Activated CD8-positive, alpha-beta T cell treated with anti-CD3 and anti-CD28 coated beads for 36 hours (primary cell): ENCODE measurements around the gene ZNF391. TPM values are rescaled to one million over a fixed set of nuclear protein-coding genes. Genes with fewer than 3 reads are reported as not detected.
"Not testable (repeated sequence)": the region's sequence is repeated elsewhere in the genome, so short reads cannot be mapped to it uniquely, and the experiment has no call there.

Experiments
- ATAC-seq: fragments of 200-7000 bp; cut with Tn5 transposase; one replicate; pipeline ENCODE4 v1.10.0; 2021; ENCODE audit warnings: mild to moderate bottlenecking, moderate library complexity
- CTCF ChIA-PET: fragments of 350-600 bp; sonication (Branson Sonifier 250); formaldehyde crosslinking; loops from one replicate; lab custom pipeline; 2021; ENCODE audit warnings: antibody characterized with exemption; lab: Charles Lee
- POLR2A ChIA-PET: fragments of 350-600 bp; sonication (Branson Sonifier 250); formaldehyde crosslinking; loops from one replicate; lab custom pipeline; 2021; ENCODE audit warnings: antibody characterized with exemption; lab: Charles Lee
- DNase-seq: peaks from one replicate; pipeline ENCODE4 v3.0.0-alpha.2; 2020
- H3K27ac Mint-ChIP-seq: one replicate; pipeline ENCODE4 v1.8.0; 2021; ENCODE audit warnings: mild to moderate bottlenecking, mixed read lengths
- H3K27me3 Mint-ChIP-seq: one replicate; pipeline ENCODE4 v1.8.0; 2021; ENCODE audit warnings: mixed read lengths
- H3K36me3 Mint-ChIP-seq: one replicate; pipeline ENCODE4 v1.8.0; 2021; ENCODE audit warnings: low read depth, mixed read lengths
- H3K4me1 Mint-ChIP-seq: one replicate; pipeline ENCODE4 v1.8.0; 2021; ENCODE audit warnings: low read depth, mixed read lengths
- H3K4me3 Mint-ChIP-seq: one replicate; pipeline ENCODE4 v1.8.0; 2021; ENCODE audit warnings: mild to moderate bottlenecking, moderate library complexity, mixed read lengths
- H3K9me3 Mint-ChIP-seq: one replicate; pipeline ENCODE4 v1.8.0; 2021; ENCODE audit warnings: mixed read lengths
- intact Hi-C: fragments of 100-400 bp; cut with micrococcal nuclease; formaldehyde crosslinking; loops from one replicate; pipeline ENCODE4 v1.10.0; 2022
- total RNA-seq, 2 experiments: library from RNA; stranded (reverse); gene quantifications; one replicate each; pipeline ENCODE4 v1.2.3, GENCODE V29; 2021
- TF ChIP-seq, protein P1 (sequence below): fragments of 200-600 bp; IDR thresholded peaks from one replicate; pipeline ENCODE4 v1.8.0; 2022; ENCODE audit warnings: antibody characterized with exemption, mild to moderate bottlenecking

ZNF391 gene
- total RNA-seq, 2 experiments from 2014 or later = 2.8 to 4.5 TPM

DNA sequence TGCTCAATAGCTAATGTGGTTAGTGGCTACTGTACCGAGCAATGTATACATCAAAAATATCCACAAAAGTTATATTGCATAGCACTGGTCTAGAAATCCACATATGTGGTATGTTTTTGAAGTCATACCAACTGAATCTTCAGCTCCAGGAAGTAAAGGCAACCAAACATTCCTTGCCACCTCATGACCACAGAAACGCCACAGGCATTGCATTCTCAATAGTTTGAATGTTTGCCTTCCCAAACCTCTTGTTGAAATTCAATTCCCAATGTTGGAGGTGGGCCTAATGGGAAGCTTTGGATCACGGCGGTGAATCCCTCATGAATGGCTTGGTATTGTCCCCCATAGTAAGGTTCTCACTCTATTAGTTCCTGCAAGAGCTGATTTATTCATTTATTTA is 18.2 kb upstream of the ZNF391 start:
- CTCF ChIA-PET = no interaction called here
- no peak overlapping the region for H3K4me3 Mint-ChIP-seq

DNA sequence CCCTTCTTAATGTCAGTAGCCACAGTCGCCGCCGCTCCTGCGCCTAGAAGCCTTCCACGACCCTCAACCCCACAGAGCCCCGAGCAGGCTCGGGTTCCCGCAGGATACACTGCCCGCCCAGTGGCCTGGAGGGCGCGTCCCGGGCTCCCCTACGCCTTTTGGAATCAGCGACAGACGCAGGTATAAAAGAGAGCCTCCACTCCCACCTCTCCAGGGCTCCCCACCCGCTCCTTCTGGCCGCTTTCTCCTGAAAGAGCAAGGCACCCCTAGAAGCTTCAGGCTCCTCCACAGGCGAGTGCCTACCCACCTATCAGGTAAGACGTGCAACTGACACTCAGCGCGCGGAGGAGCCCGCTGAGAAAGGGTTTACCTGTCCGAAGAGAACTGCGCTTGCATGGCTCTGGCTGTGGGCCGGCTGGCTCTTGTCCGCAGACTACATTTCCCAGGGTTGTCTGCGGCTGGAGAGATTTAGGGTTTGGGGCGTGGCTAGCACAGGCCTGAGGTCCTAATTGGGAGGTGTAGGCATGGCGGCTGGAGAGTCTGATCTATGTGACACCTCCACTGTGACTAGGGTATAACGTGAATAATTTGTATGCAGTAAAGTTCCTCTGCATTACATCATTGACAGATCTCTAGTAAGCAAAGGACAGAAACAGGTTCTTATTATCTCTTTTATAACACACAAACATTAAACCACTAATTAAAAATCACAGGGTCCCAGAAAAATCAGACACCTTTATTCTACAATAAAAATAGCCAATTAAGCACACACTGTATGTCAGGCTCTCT is 13.5 kb upstream of the ZNF391 start:
- ChIA-PET CTCF (interaction anchor here (1.0 kb wide), 1 partner anchor 18 kb away, joined by 3 read pairs; no protein-coding TSS in a partner anchor), POLR2A (interaction anchor here (1.2 kb wide), 1 partner anchor 174 kb away, joined by 3 read pairs; no protein-coding TSS in a partner anchor)
- Mint-ChIP-seq H3K9me3 (no peaks in the 10 kb centered on the region), H3K27ac (peak overlapping the region; percentile 77), H3K4me1 (peaks cover 17% of the 10 kb centered on the region), H3K36me3 (no peaks in the 10 kb centered on the region), H3K4me3 (peak overlapping the region; percentile 82), H3K27me3 (no peaks in the 10 kb centered on the region)
- ATAC-seq = peak; percentile 100
- intact Hi-C loops = no loop called here
- peak; percentile 87 for DNase-seq
- TF ChIP-seq, protein P1, sequence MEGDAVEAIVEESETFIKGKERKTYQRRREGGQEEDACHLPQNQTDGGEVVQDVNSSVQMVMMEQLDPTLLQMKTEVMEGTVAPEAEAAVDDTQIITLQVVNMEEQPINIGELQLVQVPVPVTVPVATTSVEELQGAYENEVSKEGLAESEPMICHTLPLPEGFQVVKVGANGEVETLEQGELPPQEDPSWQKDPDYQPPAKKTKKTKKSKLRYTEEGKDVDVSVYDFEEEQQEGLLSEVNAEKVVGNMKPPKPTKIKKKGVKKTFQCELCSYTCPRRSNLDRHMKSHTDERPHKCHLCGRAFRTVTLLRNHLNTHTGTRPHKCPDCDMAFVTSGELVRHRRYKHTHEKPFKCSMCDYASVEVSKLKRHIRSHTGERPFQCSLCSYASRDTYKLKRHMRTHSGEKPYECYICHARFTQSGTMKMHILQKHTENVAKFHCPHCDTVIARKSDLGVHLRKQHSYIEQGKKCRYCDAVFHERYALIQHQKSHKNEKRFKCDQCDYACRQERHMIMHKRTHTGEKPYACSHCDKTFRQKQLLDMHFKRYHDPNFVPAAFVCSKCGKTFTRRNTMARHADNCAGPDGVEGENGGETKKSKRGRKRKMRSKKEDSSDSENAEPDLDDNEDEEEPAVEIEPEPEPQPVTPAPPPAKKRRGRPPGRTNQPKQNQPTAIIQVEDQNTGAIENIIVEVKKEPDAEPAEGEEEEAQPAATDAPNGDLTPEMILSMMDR = no peak

More for the DNA sequence above, 18.2 kb upstream of the ZNF391 start:
- POLR2A ChIA-PET = interaction anchor here (0.6 kb wide), 1 partner anchor 269 kb away, joined by 4 read pairs; no protein-coding TSS in a partner anchor
- H3K9me3 Mint-ChIP-seq = peaks cover 7% of the 10 kb centered on the region
- TF ChIP-seq, protein P1 = no peak
- DNase-seq (no peak), ATAC-seq (no peak)
- H3K27me3 Mint-ChIP-seq = no peaks in the 10 kb centered on the region
- intact Hi-C loops = no loop called here
- H3K27ac Mint-ChIP-seq = no peak overlapping the region
- H3K4me1 Mint-ChIP-seq = peaks cover 11% of the 10 kb centered on the region
- peaks cover 13% of the 10 kb centered on the region for H3K36me3 Mint-ChIP-seq

DNA sequence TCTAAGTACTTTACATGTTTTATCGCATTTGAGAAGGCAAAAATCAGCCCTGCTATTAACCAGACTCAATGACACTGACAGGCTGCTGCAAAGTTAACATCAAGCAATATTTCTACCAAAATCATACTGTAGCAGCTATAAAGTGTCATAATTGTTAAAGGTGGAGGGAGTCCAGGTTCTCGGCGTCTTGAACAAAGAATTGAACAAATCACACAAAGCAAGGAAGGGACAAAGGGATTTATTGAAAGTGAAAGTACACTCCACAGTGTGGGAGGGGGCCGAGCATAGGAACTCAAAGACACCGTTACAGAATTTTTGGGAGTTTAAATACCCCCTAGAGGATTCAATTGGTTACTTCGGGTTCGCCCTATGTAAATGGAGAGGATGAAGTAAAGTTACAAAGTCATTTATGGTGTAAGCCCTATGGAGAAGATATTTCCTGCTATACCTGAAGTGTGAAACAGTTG is 12.9 kb upstream of the ZNF391 start:
- Mint-ChIP-seq H3K4me1 (peaks cover 17% of the 10 kb centered on the region), H3K9me3 (no peaks in the 10 kb centered on the region), H3K27me3 (no peaks in the 10 kb centered on the region), H3K4me3 (peak overlapping the region; percentile 82), H3K27ac (peak overlapping the region; percentile 77), H3K36me3 (no peaks in the 10 kb centered on the region)
- POLR2A ChIA-PET = no interaction called here
- peak; percentile 12 for DNase-seq
- CTCF ChIA-PET = no interaction called here
- intact Hi-C loops = no loop called here
- peak; percentile 1 for ATAC-seq
- TF ChIP-seq, protein P1 = peak; percentile 23

DNA sequence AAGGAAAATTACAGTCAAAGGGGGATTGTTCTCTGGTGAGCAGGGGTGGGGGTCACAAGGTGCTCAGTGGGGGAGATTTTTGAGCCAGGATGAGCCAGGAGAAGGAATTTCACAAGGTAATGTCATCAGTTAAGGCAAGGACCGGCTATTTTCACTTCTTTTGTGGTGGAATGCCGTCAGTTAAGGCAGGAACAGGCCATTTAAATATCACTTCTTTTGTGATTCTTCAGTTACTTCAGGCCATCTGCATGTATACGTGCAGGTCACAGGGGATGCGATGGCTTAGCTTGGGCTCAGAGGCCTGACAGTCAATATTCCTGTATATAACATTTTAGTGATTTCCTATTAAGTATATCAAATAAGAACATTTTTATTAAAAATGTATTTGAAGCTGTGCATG is 10.2 kb upstream of the ZNF391 start:
- H3K9me3 Mint-ChIP-seq, DNase-seq, CTCF ChIA-PET, POLR2A ChIA-PET, H3K27ac Mint-ChIP-seq, ATAC-seq, H3K36me3 Mint-ChIP-seq, H3K4me3 Mint-ChIP-seq, H3K27me3 Mint-ChIP-seq, intact Hi-C loops: not testable (repeated sequence)
- H3K4me1 Mint-ChIP-seq = peaks cover 17% of the 10 kb centered on the region

DNA sequence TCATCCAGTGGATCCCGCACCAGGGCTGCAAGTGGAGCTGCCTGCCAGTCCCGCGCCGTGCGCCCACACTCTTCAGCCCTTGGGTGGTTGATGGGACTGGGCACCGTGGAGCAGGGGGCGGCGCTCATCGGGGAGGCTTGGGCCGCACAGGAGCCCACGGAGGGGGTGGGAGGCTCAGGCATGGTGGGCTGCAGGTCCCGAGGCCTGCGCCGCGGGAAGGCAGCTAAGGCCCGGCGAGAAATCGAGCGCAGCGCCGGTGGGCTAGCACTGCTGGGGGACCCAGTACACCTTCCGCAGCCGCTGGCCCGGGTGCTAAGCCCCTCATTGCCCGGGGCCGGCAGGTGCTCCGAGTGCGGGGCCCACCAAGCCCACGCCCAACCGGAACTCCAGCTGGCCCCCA is 7.6 kb upstream of the ZNF391 start:
- H3K27ac Mint-ChIP-seq, intact Hi-C loops, POLR2A ChIA-PET, ATAC-seq, H3K4me1 Mint-ChIP-seq, H3K4me3 Mint-ChIP-seq, DNase-seq, H3K27me3 Mint-ChIP-seq, H3K36me3 Mint-ChIP-seq, CTCF ChIA-PET: not testable (repeated sequence)
- peaks cover 13% of the 10 kb centered on the region for H3K9me3 Mint-ChIP-seq

DNA sequence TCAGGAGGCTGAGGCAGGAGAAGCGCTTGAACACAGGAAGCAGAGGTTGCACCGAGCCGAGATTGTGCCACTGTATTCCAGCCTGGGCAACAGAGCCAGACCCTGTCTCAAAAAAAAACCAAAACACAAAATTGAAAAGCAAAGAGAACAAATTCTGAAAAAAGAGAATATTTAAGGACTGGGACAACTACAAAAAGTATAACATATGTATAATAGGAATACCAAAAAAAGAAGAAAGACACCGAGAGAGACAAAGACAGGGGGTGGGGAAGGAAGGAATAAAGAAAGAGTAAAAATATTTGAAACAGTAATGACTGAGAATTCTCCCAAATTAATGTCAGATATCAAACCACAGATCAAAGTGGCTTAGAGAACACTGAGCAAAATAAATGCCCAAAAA is 5.5 kb upstream of the ZNF391 start:
- CTCF ChIA-PET = interaction anchor here (0.5 kb wide), 1 partner anchor 513 kb away, joined by 3 read pairs; no protein-coding TSS in a partner anchor
- Mint-ChIP-seq H3K27ac (no peak overlapping the region), H3K36me3 (no peaks in the 10 kb centered on the region), H3K4me1 (no peaks in the 10 kb centered on the region), H3K27me3 (peaks cover 6% of the 10 kb centered on the region), H3K4me3 (no peak overlapping the region), H3K9me3 (peaks cover 13% of the 10 kb centered on the region)
- ATAC-seq = no peak
- intact Hi-C loops = no loop called here
- no peak for DNase-seq
- POLR2A ChIA-PET = no interaction called here
- TF ChIP-seq, protein P1 = no peak
